HL-60 (cell line): ENCODE measurements around the gene NDEL1.

Experiments used
- DNase-seq, 2 experiments: peaks; one replicate each; pipeline ENCODE4 v3.0.0-alpha.2; 2010 to 2020; ENCODE audit warnings: low read depth in 1 of 2, low spot score in 1 of 2
- H3K27ac ChIP-seq: fragments of 250-450 bp; sonication (Bioruptor Pico); replicated peaks from 2 replicates; pipeline ENCODE4 v1.5.1; 2020; ENCODE audit warnings: mild to moderate bottlenecking, moderate library complexity
- H3K27me3 ChIP-seq: fragments of 250-450 bp; sonication (Bioruptor Pico); 2 replicates; pipeline ENCODE4 v1.5.1; 2021; ENCODE audit warnings: mild to moderate bottlenecking, moderate library complexity; ENCODE audit not compliant: insufficient read depth, poor library complexity, severe bottlenecking
- H3K4me3 ChIP-seq: replicated peaks from 2 replicates; pipeline ENCODE4 v1.5.1; 2011; ENCODE audit warnings: mild to moderate bottlenecking, control low read depth, low read length; ENCODE audit not compliant: insufficient read depth
- CTCF ChIP-seq: IDR thresholded peaks from one replicate; pipeline ENCODE4 v1.5.1; 2011; ENCODE audit warnings: low read length, control low read depth, inconsistent platforms; ENCODE audit not compliant: insufficient read depth
- GABPA ChIP-seq: IDR thresholded peaks from 2 replicates; pipeline ENCODE4 v1.6.1; 2012; ENCODE audit warnings: low read depth
- POLR2AphosphoS5 ChIP-seq: IDR thresholded peaks from 2 replicates; pipeline ENCODE4 v1.6.1; 2012; ENCODE audit warnings: low read depth
- REST ChIP-seq: IDR thresholded peaks from 2 replicates; pipeline ENCODE4 v1.6.1; 2012; ENCODE audit warnings: low read depth; ENCODE audit not compliant: insufficient replicate concordance
- SPI1 ChIP-seq: IDR thresholded peaks from 2 replicates; pipeline ENCODE4 v1.6.1; 2012; ENCODE audit warnings: low read depth, mild to moderate bottlenecking, borderline replicate concordance

The NDEL1 gene

GRCh38 chr17:8482546-8482945 is 46.9 kb downstream of the NDEL1 start:
- TF ChIP-seq REST (no peak), CTCF (no peak), GABPA (no peak), POLR2AphosphoS5 (no peak), SPI1 (no peak)
- Histone ChIP-seq H3K27me3 (no peaks in the 10 kb centered on the region), H3K27ac (no peak overlapping the region), H3K4me3 (no peak overlapping the region)
- no peak for DNase-seq

- Histone ChIP-seq H3K4me3 (no peak overlapping the region), H3K27me3 (no peaks in the 10 kb centered on the region), H3K27ac (no peak overlapping the region)
- TF ChIP-seq CTCF (no peak), REST (no peak), POLR2AphosphoS5 (no peak), GABPA (no peak), SPI1 (no peak)
- DNase-seq: no peak
These were observed 48.8 kb downstream of the NDEL1 start for GRCh38 chr17:8484465-8484864.

DNA sequence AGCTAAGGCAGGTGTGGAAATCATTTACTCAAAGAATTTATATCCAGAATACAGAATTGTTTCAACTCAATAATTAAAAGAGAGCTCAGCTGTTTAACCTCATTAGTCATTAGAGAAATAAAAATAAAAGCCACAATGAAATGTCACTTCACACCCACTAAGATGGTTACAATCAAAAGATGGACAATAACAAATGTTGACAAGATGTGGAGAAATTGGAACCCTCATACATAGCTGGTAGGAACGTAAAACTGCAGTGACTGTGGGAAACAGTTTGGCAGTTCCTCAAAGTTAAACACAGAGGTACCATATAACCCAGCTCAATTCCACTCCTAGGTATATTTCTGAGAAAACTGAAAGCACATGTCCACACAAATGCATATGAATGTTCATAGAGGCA is 49.8 kb downstream of the NDEL1 start:
- TF ChIP-seq GABPA (no peak), POLR2AphosphoS5 (no peak), CTCF (no peak), SPI1 (no peak), REST (no peak)
- H3K27me3 ChIP-seq: no peaks in the 10 kb centered on the region
- H3K4me3 ChIP-seq: no peak overlapping the region
- H3K27ac ChIP-seq: no peak overlapping the region
- no peak for DNase-seq
